ENCODE results near the gene GNAZ.

DNA sequence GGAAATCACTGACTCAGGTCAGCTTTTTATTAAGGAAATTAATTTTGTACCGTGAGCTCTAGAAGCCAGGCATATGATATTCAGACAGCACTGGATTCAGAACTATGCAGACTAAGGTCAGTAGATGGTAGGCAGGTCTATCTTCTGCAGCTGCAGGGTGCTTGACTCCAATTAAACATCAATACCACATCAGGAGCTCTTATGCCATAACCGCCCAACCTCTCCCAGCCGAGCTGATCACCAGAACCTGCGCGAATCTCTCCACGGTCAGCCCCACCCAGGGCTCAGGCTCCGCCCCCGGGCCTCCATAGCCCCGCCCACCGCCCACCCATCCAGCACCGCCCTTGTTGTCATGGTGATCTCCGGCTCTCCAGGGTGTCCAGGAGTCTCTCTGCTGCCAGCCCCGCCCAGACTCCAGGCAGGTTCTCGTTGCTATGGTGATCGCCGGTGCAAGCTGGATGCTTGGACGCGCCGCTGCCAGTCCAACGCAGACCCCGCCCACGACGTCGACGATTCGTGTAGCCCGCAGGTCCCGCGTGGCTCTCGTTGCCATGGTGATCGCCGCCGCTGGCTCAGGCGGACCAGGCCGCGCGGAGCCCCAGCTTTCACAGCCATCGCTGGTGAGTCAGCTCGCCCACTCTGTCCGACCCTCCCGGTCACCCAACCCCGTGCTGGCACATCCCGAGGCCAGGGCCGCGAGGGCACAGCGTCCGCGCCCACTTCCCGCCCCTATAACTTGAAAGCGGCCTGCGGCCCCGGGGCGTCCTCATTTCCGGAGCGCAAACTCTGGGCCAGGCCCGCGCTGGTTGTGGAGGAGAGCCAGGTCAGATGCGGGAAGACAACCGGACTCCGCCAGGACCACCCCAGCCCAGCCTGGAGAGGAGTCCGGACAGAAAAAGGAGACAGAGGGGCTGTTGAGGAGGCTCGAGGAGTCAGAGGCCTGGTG lies 74.9 kb downstream of the GNAZ start, which contains the start of gene RAB36:
- TF ChIP-seq TCF12 (IDR thresholded peaks at IDR 0.05; ENCODE audit: low read depth) (no peak), USF1 (IDR thresholded peaks at IDR 0.05) (peak; percentile 12; the same call in 1 of the 2 replicates), RAD21 (IDR thresholded peaks at IDR 0.05; ENCODE audit: low read depth) (no peak)

All from Ishikawa (cell line).